HG03039 (cell line): ENCODE measurements around the gene LHPP.

Experiments used
- ATAC-seq: cut with Tn5 transposase; IDR thresholded peaks from one replicate; pipeline ENCODE4 v1.9.1; 2021; ENCODE audit warnings: mild to moderate bottlenecking, moderate library complexity; ENCODE audit not compliant: unreplicated experiment

The LHPP gene

DNA sequence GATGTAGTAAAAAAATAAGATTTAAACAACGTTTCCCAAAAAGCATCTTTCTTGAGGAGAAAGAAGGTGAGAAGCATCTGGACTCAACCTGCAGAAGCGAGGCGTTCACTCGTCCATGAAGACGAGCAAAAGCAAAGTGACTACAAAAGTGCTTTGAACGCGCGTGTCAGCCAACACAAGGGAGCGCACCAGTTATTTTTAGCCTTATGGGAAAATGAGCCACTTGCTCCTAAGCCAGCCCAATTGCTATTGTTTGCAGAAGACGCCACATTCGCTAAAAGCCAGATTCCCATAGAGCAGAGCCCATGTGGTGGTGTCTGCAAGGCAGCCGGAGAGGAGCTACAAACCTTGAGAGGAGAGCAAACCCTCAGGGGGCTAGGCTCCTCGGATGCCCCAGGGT is 160.0 kb downstream of the LHPP start:
- ATAC-seq = no peak

DNA sequence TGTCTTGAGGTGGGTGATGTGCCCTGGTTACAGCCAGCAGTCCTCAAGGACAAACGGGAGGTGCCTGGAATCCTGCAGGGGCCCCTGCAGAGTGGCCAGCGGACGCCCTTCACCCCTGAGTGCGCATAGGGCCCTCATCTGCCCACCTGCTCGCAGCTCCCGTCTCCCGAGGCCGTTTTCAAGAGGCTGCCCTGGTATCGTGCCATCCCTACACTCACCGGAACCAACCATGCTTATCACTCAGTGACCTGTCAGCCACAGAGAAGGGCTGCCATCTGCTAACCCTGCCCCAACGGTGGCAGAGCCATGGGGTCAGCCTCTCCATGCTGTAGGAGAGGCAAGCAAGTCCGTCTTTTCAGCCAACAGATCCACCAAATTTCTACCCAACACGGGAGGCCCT is 160.5 kb downstream of the LHPP start:
- no peak for ATAC-seq

DNA sequence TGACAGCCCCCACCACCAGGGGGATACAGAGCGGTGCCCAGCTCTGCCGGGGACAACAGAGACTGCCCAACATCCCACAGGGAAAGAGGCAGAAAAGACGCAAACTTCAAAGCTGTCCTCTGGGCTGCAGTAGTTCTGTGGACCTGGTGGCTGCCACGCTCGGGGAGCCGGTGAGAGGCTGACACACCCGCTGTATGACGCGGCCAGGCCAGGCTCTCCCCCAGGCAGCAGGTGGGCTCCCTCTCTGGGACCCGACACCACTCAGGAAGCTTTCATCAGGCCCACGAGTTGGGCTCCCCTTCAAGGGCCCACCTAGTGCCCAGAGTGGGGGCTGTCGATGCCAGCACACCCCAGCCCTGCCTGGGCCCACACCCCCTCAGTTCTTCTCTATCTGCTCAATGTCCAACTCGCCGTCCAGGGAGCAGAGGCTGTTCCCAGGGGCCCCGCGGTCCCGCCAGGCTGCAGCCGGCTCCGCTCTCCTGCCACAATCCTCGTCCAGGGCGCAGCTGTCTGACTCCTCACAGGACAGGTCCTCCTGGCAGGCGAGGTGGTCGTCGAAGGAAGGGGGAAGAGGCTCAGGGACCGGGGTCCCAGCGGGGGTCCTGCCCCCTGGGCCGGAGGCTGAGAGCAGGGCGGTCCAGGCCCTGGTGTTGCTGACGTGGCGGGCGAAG is 161.4 kb downstream of the LHPP start:
- ATAC-seq = no peak

DNA sequence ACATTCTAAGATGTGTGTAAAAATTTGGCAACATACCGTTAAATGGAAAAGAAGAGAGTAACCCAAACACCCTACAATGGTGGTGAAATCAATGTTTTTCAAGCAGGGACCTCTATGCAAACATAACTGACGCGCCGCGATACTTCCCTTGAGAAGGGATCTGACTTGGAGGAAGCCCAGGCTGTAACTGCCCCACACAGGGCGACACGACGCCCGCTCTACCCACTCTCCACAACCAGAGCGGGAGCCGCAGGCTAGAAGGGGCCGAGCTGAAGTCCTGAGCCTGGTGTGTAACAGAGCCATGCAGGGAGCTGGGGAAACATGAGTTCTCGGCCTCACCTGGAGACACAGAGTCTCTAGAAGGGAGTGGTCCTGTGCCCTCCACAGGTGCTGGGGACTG is 162.4 kb downstream of the LHPP start:
- ATAC-seq = no peak

DNA sequence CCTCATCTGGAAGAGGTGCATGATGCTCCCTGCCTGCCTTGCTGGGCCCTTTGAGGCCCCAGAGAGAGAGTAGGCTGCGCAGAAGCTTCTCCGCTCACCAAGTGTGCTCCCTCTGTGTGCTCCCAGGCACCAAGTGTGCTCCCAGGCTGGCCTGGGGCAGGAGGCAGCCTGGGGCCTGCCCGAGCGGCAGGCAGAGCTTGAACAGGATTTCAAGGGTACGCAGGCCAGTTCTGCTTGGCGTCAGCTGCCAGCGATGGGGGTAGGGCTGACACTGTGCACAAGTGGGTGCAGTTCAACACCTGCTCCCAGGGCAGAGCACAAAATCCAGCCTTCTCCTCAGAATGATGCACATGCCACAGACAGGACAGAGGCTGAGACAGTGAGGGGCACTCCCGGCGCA is 162.8 kb downstream of the LHPP start:
- no peak for ATAC-seq

DNA sequence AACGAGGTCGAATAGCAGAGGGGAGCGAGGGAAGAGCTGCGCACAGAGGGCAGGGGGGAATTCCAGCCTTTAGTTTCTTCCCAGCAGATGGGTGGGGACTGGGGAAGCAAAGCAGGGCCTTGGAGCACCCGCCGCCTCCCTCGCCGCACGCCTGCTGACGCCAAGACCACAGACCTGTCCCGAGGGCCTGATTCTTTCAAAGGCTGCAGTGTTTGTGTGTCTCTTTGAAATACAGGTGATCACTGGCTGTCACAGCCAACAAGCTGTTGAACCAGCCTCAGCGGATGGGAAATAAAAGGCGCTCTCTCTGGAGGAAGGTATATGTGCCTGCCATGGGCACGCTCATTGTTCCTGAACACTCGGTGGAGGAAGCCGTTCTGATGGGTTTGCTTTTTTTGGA is 163.3 kb downstream of the LHPP start:
- ATAC-seq = no peak

DNA sequence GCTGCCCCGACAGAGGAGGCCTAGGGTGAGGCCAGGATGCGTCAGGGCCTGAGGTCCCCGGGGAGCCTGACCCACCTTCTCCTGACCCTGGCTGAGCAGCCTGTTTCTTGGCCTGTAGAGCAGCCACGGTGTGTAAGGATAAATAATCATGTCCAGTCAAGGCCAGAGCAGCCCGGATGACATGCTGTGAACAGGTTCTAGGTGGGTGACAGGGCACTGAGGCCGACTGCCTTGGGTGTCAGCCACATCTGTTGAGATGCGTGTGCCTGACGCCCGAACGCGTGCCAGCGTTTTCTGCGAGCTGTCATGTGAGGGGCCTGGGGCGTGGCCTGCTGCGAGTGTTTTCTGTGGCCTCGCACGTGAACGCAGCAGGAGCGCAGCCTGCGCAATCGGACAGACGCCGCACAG is 164.2 kb downstream of the LHPP start:
- no peak for ATAC-seq

DNA sequence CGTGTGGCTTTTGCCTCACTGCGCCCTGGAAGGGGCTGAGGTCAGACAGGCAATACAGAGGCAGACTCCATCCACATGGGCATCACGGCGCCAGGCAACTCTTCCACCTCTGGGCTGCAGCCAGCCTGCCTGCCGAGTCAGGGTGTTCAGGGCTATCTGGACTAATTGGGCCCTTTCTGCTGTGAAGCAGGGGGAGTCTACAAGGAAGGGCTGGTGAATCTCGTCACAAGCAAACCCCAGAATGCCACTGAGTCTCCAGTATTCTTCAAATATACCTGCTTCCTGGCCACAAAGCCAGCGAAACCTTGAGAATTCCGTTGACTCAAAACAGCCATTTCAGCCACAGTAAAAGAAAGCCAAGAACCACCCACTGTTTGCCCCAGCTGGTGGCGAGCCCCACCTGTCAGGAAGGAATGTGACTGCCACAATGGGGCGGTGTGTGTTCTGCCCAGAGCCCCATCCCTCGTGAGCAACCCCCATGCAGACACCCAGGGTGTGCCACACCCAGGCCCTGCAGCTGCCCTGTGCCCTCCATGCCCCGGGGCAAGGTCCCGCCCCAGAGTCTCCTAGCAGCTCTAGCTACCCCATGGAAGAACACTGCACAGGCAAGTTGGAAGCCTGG is 165.2 kb downstream of the LHPP start:
- ATAC-seq = peak; percentile 62

DNA sequence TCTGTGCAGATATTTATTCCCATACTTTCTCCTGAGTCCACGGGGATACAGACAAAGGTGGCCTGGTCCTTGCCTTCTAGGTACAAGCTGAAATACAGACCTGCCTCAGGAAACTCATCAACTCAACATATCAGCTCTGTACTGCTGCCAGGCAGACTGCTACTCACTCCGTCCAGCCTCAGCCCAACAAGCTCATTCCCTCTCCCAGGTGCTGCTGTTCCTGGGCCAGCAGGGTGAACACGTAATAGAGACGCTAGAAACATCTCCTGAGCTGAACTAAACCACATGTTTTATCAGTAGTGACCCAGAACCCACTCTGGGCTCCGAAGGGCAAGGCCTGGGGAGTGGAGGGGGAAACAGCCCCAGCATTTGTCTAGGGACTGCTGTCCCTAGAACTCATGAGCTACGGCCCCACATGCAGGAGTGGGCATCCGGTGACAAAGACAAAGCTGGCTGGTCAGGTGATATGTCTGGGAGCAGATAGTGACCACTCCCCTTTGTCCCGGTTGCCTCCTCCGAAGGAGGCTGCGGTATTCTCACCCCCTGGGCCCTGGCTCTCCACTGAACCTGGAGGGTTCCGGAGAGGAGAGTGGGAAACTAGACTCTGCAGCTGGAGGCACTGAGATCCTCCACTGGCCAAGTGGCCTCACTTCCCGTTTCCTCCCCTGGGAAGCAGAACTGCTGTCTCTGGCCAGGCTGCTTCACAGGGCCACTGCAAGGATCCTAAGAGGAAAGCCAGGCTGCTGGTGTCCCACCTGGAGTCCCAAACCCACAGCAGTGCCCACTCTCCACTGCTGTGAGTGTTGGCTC is 166.4 kb downstream of the LHPP start:
- ATAC-seq = no peak

DNA sequence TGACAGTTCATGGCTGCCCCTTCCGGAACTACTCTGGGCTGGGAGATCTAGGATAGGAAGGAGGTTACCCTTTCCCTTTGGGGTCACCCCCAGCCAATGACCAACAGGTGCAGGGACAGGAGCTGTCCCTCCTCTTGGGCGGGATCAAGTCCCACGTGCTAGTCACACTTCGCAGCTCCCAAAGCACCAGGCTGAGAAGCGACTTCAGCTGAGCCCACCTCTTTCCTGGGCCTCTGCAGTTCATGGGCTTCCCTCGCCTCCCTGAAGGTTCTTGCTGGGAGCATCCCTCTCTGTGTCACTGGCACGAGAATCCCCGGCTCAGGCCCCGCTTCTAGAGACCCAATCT is 167.0 kb downstream of the LHPP start:
- ATAC-seq = no peak

DNA sequence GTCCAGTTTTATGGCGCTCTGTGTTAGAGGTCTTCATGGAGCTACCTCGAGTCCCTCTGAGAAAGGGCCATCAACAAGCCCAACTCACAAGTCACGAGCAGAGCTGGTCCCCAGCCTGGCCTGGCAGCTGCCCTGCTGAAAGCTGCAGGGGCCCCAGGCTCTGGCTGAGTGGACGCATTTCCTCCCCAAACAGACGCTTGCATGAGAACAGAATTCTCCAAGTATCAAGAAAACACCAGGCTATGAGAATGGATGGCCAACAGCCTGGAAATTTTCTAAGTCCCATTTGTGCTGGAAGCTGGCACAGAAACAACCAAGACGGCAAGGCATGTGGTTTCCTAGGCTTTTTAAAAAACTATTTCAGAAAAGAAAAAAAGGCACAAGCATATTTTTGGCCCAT is 167.8 kb downstream of the LHPP start:
- ATAC-seq = no peak

DNA sequence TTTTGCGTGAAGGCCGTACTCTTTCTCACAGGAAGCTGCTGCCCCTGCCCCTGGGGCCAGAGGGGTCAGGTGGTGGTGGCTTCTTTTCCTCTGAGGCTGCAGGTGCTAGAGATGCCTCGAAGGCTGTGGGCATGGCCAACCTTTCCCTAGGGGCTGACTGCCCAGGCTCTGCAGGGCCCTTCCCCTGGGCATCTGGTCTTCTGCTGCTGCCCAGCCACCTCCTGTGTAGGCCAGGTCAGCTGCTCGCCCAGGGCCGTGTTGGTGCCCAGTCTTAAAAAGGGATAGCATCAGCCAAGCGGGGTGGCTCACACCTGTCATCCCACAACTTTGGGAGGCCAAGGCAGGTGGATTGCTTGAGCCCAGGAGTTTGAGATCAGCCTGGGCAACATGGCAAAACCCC is 168.2 kb downstream of the LHPP start:
- no peak for ATAC-seq

DNA sequence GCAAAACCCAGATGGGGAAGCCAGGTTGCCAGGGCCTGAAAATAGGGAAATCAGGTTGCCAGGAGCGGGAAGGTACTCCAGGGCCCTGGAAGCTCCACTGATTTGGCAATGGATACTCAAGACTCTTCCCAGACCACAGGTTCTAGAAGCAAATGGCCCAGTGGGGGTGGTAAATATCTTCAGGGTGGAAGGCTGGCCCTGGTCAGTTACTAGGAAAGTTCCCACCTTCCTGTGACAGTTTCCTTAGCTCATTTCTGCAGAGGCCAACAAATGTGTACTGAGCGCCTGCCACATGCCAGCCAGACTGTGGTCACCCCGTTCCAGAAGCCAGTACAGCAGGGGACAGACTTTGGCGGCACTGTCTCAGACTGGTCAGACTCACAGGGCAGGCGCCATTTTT is 168.9 kb downstream of the LHPP start:
- no peak for ATAC-seq

DNA sequence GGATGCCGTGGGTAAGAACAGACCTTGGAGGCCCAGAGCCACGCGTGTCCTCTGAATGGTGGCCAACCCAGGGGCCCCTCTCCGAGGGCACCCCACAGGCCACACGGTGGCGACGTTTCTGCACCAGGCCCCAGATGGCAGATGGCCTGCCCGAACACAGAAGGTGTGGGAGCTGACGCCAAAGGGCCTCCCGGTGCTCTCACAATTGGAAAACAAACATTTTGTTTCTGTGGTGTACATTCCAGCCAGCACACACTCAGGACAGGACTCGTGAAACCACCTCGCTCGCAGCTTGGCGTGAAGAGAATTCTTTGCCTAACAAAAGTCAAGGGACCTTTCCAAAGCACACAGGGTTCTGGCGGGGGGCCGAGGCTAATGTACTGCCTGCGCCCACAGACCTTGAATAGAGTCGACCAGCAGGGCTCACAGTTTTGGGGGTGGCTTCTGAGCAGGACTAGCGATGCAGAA is 170.5 kb downstream of the LHPP start:
- no peak for ATAC-seq

DNA sequence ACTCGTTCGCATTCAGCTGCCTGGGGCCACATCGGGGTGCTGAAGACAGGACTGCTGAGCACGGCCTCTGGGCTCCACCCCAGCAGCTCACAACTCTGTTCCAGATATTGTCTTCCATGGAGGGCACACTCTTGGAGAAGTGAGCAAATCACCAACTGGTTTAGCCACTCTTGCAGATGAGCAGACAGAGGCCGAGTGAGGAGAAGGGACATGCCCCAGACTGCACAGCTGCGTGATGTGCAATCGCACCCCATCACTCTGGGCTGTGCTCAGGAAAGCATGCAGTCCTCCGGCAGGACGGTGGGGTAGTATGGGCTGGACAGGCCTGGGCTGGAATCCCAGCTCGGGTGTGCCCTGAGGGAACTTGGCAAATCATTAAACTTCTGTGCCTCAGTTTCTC is 170.9 kb downstream of the LHPP start:
- no peak for ATAC-seq

DNA sequence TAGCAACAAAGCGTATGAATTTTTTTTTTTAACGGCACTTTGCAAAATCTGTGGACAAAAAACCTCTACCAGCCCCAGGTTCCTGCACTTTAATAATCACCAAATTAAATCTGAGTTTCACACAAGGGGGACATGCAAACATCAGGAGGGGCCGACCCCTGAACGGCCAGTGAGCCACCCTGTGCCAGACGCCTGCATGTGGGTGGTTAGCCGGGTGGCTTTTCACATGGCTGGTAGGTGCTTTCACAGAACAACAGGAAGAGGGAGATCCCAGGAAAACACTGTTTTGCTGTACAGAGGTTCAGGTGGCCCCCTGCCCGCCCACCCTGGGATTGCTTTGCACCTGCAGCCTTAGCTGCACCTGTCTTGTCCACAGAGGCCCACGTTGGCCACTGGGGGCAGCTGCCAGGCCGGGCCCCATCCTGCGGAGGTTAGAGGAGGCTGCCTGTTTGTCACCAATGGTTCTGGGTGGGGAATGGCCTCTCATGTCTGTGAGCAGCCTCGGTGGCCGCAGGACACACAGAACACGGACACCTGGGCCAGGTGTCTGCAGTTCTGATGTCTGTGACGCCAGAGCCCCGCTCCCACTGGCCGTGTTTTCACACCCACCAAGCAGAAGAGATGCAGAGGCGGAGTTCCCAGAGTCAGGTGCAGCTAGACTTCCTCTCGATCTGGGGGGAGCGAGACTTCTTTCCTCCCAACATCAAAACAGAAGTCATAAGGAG is 174.8 kb downstream of the LHPP start:
- no peak for ATAC-seq

DNA sequence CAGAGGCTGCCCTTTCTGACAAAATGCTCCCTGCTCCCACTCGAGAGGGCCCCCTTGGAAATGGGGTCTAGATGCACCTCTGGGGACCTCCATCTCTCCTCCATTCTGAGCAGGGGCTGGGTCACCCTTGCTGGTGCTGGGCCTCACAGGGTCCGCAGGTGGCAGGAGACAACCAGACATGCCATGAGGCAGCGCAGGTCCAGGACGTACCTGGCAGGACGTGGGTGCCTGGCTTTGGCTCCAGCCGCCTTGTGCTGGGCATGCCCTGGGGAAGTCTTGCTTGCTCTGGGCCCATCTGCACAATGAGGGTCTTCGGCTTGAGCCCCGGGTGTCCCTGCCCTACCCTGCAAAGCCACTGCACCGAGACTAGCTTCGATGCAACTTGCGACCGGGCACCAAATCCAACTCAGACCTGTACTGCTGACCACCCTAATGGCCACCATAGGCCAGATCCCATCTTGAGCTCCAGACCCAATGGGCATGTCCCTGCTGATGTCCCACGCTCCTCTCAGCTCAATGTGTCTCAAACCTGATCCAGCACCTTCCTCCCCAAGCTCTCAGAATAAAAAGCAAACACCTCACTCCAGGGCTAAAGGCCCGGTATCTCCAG is 175.6 kb downstream of the LHPP start:
- ATAC-seq = no peak

DNA sequence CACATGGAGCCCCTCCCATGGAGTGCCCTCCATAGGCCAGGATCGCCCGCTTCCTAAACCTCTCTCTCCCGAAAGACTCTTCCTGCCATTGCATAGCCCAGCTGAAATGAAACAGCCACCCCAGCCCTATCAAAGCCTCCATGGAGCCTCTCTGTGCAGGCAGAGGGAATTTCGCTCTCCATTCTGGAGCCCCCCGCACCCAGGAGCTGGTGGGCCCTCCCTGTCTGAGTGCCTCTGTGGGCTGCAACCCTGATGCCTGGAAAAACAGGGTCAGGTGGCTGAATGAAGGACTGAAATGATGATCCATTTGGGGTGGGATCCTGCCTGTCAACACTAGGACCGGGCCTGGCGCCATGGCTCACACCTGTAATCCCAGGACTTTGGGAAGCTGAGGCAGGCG is 176.1 kb downstream of the LHPP start:
- no peak for ATAC-seq

DNA sequence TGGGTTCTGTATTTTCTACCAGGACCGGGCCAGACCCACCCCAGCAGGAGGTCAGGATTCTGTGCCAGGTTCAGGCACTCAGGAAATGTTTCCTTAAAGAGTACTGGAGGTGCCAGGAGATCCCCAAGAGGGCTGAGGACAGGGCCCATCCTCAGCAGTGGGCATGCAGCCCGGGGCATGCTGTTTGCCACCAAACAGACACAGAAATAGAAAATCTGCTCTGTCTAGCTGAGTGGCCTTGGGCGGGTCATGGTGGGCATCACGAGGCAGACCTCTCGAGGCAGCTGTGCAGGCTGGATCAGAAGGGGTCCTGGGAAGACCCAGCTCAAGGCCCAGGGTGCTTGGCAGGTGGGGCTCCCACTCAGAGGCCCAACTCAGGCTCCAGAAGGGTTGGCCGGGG is 177.6 kb downstream of the LHPP start:
- ATAC-seq = no peak

DNA sequence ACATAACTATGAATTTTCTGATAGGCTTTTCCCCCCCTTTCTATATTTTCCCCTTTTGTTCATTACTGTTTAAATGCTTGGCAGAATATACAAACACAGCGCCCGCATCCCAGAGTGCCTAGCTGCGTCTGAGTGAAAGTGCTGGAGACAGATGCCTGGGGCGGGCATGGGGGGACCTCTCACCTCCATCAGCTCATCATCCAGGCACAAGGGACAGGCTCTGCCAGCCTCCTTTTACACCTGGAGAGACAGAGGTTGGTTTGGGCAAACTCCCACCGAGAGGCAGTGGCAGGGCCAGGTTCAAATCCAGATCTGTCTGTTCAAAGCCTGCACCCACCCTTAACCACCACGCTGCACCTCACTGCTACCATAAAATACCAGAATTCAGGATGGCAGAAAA is 178.0 kb downstream of the LHPP start:
- ATAC-seq = no peak

DNA sequence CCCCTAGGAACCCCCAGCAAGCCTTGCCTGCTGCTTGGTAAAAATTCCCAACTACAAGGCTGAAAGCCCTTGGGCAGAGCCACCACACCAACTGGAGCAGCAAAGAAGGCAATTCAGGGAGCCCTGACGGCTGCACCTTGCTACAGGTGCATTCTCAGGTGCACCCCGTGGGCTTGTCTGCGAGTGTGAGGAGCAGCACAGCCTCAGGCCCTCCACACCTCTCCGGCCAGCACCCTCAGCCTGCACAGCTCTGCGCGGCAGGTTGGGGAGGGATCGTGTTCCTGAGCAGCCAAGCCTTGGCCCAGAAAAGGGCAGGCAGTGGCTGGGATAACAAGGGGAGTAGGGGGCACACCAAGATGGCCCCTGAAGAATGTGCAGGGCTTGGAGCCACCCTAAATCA is 178.4 kb downstream of the LHPP start:
- no peak for ATAC-seq
